Activated CD8-positive, alpha-beta T cell treated with anti-CD3 and anti-CD28 coated beads for 36 hours (primary cell): ENCODE measurements around the gene KCNIP1. TPM values are rescaled to one million over a fixed set of nuclear protein-coding genes. Genes with fewer than 3 reads are reported as not detected.
A peak's percentile ranks its signal among the peaks of the same experiment; 100 is the strongest.

Experiments
- ATAC-seq: fragments of 200-7000 bp; cut with Tn5 transposase; one replicate; pipeline ENCODE4 v1.10.0; 2021; ENCODE audit warnings: mild to moderate bottlenecking, moderate library complexity
- CTCF ChIA-PET: fragments of 350-600 bp; sonication (Branson Sonifier 250); formaldehyde crosslinking; loops from one replicate; lab custom pipeline; 2021; ENCODE audit warnings: antibody characterized with exemption; lab: Charles Lee
- POLR2A ChIA-PET: fragments of 350-600 bp; sonication (Branson Sonifier 250); formaldehyde crosslinking; loops from one replicate; lab custom pipeline; 2021; ENCODE audit warnings: antibody characterized with exemption; lab: Charles Lee
- DNase-seq: peaks from one replicate; pipeline ENCODE4 v3.0.0-alpha.2; 2020
- H3K27ac Mint-ChIP-seq: one replicate; pipeline ENCODE4 v1.8.0; 2021; ENCODE audit warnings: mild to moderate bottlenecking, mixed read lengths
- H3K27me3 Mint-ChIP-seq: one replicate; pipeline ENCODE4 v1.8.0; 2021; ENCODE audit warnings: mixed read lengths
- H3K36me3 Mint-ChIP-seq: one replicate; pipeline ENCODE4 v1.8.0; 2021; ENCODE audit warnings: low read depth, mixed read lengths
- H3K4me1 Mint-ChIP-seq: one replicate; pipeline ENCODE4 v1.8.0; 2021; ENCODE audit warnings: low read depth, mixed read lengths
- H3K4me3 Mint-ChIP-seq: one replicate; pipeline ENCODE4 v1.8.0; 2021; ENCODE audit warnings: mild to moderate bottlenecking, moderate library complexity, mixed read lengths
- H3K9me3 Mint-ChIP-seq: one replicate; pipeline ENCODE4 v1.8.0; 2021; ENCODE audit warnings: mixed read lengths
- intact Hi-C: fragments of 100-400 bp; cut with micrococcal nuclease; formaldehyde crosslinking; loops from one replicate; pipeline ENCODE4 v1.10.0; 2022
- total RNA-seq, 2 experiments: library from RNA; stranded (reverse); gene quantifications; one replicate each; pipeline ENCODE4 v1.2.3, GENCODE V29; 2021
- TF ChIP-seq, protein P1 (sequence below): fragments of 200-600 bp; IDR thresholded peaks from one replicate; pipeline ENCODE4 v1.8.0; 2022; ENCODE audit warnings: antibody characterized with exemption, mild to moderate bottlenecking

The KCNIP1 gene
- total RNA-seq, 2 experiments from 2014 or later, result not detected

DNA sequence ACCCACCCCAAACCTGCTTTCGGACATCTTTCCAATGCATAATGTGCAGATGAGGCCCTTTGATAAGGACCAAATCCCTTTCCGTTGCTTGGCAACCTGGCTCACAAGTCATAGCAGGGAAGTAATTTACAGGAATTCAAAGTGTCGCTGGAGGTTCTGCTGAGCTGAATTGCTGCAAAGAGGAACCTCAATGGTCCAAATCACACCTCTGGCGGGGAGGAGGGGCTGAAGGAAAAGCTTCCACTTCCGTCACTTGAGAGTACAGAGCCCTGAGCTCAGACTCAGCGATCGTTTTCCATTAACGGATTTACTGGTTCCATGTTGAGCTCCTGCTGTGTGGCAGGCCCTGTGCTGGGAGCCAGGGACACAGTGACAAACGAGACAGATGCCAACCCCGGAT, 99.3 kb downstream of the KCNIP1 start:
- ChIA-PET CTCF (interaction anchor here (1.0 to 3.4 kb wide), 6 partner anchors 10 to 168 kb away, joined by 3 to 24 read pairs (median 4); no protein-coding TSS in a partner anchor), POLR2A (interaction anchor here (0.6 to 1.3 kb wide), 2 partner anchors 11 to 93 kb away, joined by 3 to 5 read pairs; no protein-coding TSS in a partner anchor)
- no peaks in the 10 kb centered on the region for H3K9me3 Mint-ChIP-seq
- H3K27ac Mint-ChIP-seq, result no peak overlapping the region
- no peak for DNase-seq
- no peak for ATAC-seq
- intact Hi-C loops, result no loop called here
- no peaks in the 10 kb centered on the region for H3K36me3 Mint-ChIP-seq
- no peak overlapping the region for H3K4me3 Mint-ChIP-seq
- peaks cover 21% of the 10 kb centered on the region for H3K27me3 Mint-ChIP-seq
- TF ChIP-seq, protein P1, sequence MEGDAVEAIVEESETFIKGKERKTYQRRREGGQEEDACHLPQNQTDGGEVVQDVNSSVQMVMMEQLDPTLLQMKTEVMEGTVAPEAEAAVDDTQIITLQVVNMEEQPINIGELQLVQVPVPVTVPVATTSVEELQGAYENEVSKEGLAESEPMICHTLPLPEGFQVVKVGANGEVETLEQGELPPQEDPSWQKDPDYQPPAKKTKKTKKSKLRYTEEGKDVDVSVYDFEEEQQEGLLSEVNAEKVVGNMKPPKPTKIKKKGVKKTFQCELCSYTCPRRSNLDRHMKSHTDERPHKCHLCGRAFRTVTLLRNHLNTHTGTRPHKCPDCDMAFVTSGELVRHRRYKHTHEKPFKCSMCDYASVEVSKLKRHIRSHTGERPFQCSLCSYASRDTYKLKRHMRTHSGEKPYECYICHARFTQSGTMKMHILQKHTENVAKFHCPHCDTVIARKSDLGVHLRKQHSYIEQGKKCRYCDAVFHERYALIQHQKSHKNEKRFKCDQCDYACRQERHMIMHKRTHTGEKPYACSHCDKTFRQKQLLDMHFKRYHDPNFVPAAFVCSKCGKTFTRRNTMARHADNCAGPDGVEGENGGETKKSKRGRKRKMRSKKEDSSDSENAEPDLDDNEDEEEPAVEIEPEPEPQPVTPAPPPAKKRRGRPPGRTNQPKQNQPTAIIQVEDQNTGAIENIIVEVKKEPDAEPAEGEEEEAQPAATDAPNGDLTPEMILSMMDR, result no peak
- H3K4me1 Mint-ChIP-seq, result peaks cover 8% of the 10 kb centered on the region

DNA sequence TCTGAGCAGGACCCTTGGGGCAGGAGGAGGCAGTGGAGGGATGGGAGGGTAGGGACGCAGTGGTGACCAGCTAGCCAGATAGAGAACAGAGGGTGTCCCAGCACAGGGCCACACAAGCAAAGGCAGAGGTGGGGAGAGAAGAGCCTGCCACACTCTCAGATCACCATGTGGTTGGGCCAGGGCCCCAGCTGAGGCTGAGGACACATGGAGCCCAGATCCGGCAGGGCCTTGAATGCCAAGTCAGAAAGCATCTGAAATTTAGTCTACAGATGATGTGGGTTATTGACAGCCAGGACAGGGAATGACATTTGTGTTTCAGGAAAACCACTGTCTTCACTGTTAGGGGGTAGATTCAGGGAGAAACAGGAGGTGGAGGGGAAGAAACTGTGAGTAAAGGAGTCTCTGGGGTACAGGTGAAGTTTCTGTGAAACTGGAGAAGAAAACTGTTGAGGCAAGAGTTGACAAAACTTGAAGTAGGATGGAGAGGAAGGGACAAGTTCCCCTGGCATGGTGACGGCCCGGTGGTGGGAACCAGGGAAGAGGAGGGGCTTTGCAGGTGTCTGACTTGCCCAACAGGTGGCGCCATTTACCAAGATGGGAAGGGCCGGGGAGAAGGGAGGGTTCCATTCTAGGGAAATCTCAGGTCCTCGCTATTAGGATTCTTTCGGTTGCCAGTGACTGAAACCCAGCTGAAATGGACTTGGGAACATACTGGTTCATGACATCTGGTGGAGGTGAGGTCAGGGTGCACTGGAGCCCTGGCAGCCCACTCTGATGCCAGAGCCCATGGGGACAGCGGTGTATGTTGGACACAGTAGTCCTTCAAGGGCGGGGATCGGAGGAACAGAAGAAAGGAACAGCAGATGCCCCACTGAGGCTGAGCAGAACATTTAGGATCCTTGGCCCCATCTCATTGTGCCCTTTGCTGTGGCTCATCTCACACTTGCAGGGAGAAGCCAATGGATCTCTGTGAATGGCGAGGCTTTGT, 100.1 kb downstream of the KCNIP1 start:
- intact Hi-C loops, result no loop called here
- Mint-ChIP-seq H3K4me1 (peaks cover under 1% of the 10 kb centered on the region), H3K27ac (no peak overlapping the region), H3K27me3 (peaks cover 21% of the 10 kb centered on the region), H3K4me3 (no peak overlapping the region), H3K36me3 (no peaks in the 10 kb centered on the region), H3K9me3 (no peaks in the 10 kb centered on the region)
- ChIA-PET CTCF (interaction anchor here (1.0 to 3.4 kb wide), 7 partner anchors 9 to 170 kb away, joined by 3 to 24 read pairs (median 4); no protein-coding TSS in a partner anchor), POLR2A (interaction anchor here (1.3 kb wide), 1 partner anchor 10 kb away, joined by 5 read pairs; no protein-coding TSS in a partner anchor)
- peak; percentile 85 for ATAC-seq
- peak; percentile 66 for DNase-seq
- TF ChIP-seq, protein P1, result peak; percentile 60

DNA sequence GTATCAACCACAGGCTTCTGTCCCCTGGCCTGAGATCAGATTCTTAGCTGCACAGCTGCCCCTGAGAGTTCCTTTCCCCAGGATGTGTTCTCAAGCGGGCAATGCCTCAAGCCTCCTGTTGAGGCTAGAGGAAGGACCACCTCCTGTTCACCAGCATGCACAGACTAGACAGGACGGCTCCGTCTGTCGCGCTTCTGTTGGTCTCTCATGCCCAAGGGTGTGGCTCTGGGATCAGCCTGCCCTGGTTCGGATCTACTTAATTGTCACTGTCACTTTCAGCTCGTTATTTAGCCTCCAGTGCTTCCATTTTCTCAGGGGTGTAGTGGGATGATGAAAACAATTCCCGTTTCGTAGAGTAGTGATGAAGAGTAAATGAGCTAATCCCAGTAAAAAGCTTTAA, 103.1 kb downstream of the KCNIP1 start:
- no peak overlapping the region for H3K27ac Mint-ChIP-seq
- no peaks in the 10 kb centered on the region for H3K9me3 Mint-ChIP-seq
- ChIA-PET POLR2A (interaction anchor here (0.6 kb wide), 1 partner anchor 9 kb away, joined by 3 read pairs; no protein-coding TSS in a partner anchor), CTCF (interaction anchor here (0.6 kb wide), 1 partner anchor 17 kb away, joined by 3 read pairs; no protein-coding TSS in a partner anchor)
- no peaks in the 10 kb centered on the region for H3K4me1 Mint-ChIP-seq
- intact Hi-C loops, result no loop called here
- no peak overlapping the region for H3K4me3 Mint-ChIP-seq
- DNase-seq (no peak), ATAC-seq (no peak)
- H3K27me3 Mint-ChIP-seq, result peaks cover 13% of the 10 kb centered on the region
- TF ChIP-seq, protein P1, result no peak
- H3K36me3 Mint-ChIP-seq, result no peaks in the 10 kb centered on the region

- Mint-ChIP-seq H3K27me3 (peaks cover 5% of the 10 kb centered on the region), H3K9me3 (no peaks in the 10 kb centered on the region), H3K4me1 (no peaks in the 10 kb centered on the region), H3K27ac (no peak overlapping the region), H3K36me3 (no peaks in the 10 kb centered on the region), H3K4me3 (no peak overlapping the region)
- ATAC-seq, result no peak
- TF ChIP-seq, protein P1, result no peak
- CTCF ChIA-PET, result no interaction called here
- POLR2A ChIA-PET, result no interaction called here
- no peak for DNase-seq
- intact Hi-C loops, result loop anchor here (10.0 kb wide), 1 partner anchor 507 kb away; the partner anchor contains the start of gene FOXI1
Measured at GRCh38 chr5:170611449-170612090, 107.8 kb downstream of the KCNIP1 start.
